Measurements from ENCODE around the gene UROC1.

Gene UROC1

GRCh38 chr3:126517291-126517951 lies at the start of gene UROC1:
TSS of gene UROC1 (minus strand) at chr3:126517773. CDS start at chr3:126517719, 54 bp downstream.
- no peak for DNase-seq (ENCODE audit: low read depth in 3 of 3, low spot score in 1 of 3)

- DNase-seq (ENCODE audit: low read depth in 3 of 3, low spot score in 1 of 3) = no peak
Observed at GRCh38 chr3:126562737-126563276, 45.2 kb upstream of the UROC1 start.

- DNase-seq (ENCODE audit: low read depth in 3 of 3, low spot score in 1 of 3) = no peak
Observed at GRCh38 chr3:126558336-126559071, 40.9 kb upstream of the UROC1 start, which contains the start of gene C3orf22. TSS of gene C3orf22 (minus strand) at chr3:126558932. CDS start at chr3:126553390, 5,542 bp downstream.

- DNase-seq (ENCODE audit: low read depth in 3 of 3, low spot score in 1 of 3) = no peak
Observed at GRCh38 chr3:126557761-126558160, 40.2 kb upstream of the UROC1 start.

- no peak for DNase-seq (ENCODE audit: low read depth in 3 of 3, low spot score in 1 of 3)
Observed at GRCh38 chr3:126557415-126557745, 39.8 kb upstream of the UROC1 start.

- no peak for DNase-seq (ENCODE audit: low read depth in 3 of 3, low spot score in 1 of 3)
Observed at GRCh38 chr3:126556637-126557414, 39.3 kb upstream of the UROC1 start.

GRCh38 chr3:126555795-126556636 lies 38.4 kb upstream of the UROC1 start:
- no peak for DNase-seq (ENCODE audit: low read depth in 3 of 3, low spot score in 1 of 3)

- no peak for DNase-seq (ENCODE audit: low read depth in 3 of 3, low spot score in 1 of 3)
Observed at GRCh38 chr3:126554560-126555525, 37.3 kb upstream of the UROC1 start.

- DNase-seq (ENCODE audit: low read depth in 3 of 3, low spot score in 1 of 3) = no peak
Observed at GRCh38 chr3:126553284-126554084, 35.9 kb upstream of the UROC1 start.

- DNase-seq (ENCODE audit: low read depth in 3 of 3, low spot score in 1 of 3) = no peak
Observed at GRCh38 chr3:126552688-126553283, 35.2 kb upstream of the UROC1 start.

GRCh38 chr3:126551839-126552687 lies 34.5 kb upstream of the UROC1 start:
- no peak for DNase-seq (ENCODE audit: low read depth in 3 of 3, low spot score in 1 of 3)

GRCh38 chr3:126551121-126551838 lies 33.7 kb upstream of the UROC1 start:
- DNase-seq (ENCODE audit: low read depth in 3 of 3, low spot score in 1 of 3) = no peak

GRCh38 chr3:126550488-126551051 lies 33.0 kb upstream of the UROC1 start:
- DNase-seq (ENCODE audit: low read depth in 3 of 3, low spot score in 1 of 3) = no peak

- DNase-seq (ENCODE audit: low read depth in 3 of 3, low spot score in 1 of 3) = no peak
Observed at GRCh38 chr3:126549861-126550487, 32.4 kb upstream of the UROC1 start.

GRCh38 chr3:126548556-126549466 lies 31.2 kb upstream of the UROC1 start:
- DNase-seq (ENCODE audit: low read depth in 3 of 3, low spot score in 1 of 3) = no peak
